IPS-NIHi7 (cell line): ENCODE data around the gene DOCK11.
"Not testable (repeated sequence)": the region's sequence is repeated elsewhere in the genome, so short reads cannot be mapped to it uniquely, and the experiment has no call there.

Experiments
- DNase-seq: peaks from one replicate; pipeline ENCODE4 v3.0.0; 2012; ENCODE audit warnings: mixed read lengths; ENCODE audit errors: extremely low spot score

The DOCK11 gene

DNA sequence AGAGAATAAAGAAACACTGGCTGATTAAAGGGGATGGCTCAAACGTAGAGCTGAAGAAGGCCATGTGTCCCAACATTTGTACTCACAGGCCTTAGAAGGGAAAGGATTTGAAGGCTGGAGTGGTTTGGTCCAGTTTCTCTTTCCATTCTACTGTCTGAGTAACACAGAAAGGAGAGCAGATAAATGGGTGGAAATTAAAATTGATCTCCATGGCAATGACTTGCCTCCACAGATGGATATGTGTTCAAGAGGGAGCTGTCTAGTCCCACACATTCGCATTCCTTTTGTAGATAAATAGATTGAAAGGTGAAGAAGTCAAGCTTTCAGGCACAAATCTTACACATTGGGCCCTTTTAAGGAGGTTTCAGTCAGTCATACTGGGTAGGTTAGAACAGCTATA lies 74.6 kb downstream of the DOCK11 start:
- DNase-seq, result no peak

DNA sequence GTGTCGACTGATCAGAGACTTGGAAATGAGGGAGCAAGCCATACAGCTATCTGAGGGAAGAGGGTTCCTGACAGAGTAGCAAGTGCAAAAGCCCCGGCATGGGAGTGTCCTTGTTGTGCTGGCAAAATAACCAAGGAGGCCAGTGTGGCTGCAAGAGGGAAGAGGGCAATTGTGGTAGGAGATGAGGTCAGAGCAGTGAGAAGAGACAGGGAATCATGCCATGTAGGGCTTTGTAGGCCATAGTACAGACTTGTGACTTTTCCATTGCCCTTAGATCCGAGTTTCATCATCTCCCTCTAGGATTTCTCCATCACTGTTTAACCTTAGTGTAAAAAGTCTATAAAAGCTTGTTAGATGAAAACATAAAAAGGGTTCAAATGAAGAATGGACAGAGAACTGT lies 76.2 kb downstream of the DOCK11 start:
- no peak for DNase-seq

DNA sequence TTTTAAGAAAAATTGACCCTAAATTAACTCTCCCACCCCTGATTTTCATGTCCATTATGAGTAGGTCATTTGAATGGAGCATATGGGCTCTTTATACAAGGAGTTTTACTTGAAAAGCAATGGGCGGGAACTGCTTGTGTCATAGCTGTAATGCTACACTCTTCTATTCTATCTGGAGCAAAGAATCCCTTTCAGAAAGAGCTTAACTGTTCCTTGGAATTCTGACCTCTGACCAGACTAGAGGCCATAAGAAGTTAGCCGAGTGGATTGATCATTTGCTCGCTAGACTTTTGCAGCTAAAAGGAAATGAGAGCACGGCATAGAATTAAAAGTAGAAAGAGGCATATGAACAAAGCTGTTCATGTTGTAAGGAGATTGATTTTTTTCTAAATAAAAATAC lies 79.1 kb downstream of the DOCK11 start:
- no peak for DNase-seq

DNA sequence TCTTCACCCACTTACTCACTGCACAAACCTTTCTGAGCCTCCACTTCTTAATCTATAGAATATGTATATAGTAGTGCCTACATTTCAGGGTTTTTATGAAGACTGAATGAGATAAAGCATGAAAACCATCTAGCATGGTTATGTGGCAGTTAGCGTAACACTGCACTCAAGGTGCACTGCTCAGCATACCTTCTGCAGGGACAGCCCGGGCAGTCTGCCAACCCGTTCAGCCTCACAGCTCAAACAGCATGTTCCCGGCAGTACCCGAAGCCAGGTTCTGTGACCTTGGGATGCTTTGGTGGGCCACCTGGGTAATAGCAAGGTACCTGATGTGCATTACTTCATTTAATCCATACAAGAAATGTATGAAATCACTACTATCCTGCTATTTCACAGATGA lies 81.4 kb downstream of the DOCK11 start:
- no peak for DNase-seq

DNA sequence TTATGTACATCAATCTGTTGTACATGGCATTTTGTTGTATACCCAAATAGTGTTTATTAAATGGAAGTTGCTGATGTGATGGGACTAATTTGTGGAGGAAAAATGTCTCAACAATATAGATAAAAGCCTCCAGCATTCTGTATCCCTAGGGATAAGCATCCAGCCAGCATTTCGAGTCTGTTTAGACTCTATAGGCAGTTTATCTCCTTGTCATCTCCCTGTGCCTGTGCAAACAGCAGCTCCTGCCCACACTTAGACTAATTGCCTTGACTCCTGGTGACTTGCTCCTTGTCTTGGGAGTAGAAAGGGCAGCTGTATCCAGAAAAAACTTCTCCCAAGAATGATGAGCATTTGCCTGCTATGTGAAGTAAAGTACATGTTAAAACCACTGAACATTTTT lies 83.8 kb downstream of the DOCK11 start:
- DNase-seq, result no peak

DNA sequence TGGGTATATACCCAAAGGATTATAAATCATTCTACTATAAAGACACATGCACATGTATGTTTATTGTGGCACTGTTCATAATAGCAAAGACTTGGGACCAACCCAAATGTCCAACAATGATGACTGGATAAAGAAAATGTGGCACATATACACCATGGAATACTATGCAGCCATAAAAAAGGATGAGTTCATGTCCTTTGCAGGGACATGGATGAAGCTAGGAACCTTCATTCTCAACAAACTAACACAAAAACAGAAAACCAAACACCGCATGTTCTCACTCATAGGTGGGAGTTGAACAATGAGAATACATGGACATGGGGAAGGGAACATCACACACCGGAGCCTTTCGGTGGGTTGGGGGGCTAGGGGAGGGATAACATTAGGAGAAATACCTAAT lies 87.3 kb downstream of the DOCK11 start:
- not testable (repeated sequence) for DNase-seq

DNA sequence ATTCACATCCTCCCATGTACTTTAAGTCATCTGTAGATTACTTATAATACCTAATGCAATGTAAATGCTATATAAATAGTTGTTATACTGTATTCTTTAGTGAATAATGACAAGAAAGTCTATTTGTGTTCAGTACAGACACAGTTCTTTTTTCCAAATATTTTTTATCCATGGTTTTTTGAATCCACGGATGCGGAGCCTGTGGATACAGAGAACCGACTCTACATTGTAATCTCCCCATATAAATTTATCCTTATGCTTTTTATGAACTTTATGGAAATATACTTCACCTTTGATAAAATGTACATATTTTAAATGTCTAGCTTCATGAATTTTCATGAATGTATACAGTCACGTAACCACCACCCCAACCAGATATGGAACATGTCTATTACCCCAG lies 88.2 kb downstream of the DOCK11 start:
- DNase-seq, result no peak

DNA sequence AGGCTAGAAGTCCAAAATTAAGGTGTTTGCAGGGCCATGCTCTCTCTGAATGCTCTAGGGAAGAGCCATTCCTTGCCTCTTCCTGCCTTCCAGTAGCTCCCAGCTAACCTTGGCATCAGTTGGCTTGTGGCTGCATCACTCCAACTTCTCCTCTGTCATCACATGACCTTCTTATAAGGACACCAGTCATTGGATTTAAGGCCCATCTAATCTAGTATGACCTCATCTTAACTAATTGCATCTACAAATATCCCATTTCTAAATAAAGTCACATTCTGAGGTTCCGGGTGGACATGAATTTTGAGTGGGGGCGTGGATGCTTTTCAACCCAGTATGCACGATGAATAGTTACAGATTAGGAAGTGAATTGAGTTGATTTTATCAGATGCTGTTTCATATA lies 89.7 kb downstream of the DOCK11 start:
- DNase-seq, result no peak

DNA sequence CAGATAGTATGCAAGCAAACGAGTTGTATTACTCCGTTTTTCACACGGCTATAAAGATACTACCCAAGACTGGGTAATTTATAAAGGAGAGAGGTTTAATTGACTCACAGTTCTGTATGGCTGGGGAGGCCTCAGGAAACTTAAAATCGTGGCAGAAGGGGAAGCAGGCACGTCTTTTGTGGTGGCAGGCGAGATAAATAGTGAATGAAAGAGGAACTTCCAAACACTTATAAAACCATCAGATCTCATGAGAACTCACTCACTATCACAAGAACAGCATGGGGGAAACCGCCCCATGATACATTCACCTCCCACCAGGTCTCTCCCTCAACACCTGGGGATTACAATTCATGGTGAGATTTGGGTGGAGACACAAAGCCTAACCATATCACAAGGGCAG lies 90.6 kb downstream of the DOCK11 start:
- DNase-seq, result not testable (repeated sequence)

DNA sequence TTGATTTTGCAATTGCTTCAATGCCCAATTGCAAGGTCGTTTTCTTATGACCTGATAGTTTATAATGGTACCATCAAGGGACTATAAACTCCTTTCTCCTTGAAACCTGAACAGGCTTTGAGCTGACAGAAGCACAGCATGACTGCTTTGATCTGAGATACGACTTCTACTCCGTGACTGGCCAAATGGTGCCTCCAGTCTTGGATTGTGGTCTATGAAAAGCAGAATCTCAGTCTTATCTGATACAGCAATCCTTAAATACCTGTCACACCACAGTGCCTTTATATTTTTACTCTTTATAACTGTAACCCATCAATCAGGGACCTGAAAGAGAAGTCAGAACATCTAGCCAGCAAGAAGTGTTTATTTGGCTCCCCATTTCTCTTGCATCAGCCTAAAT lies 93.1 kb downstream of the DOCK11 start:
- no peak for DNase-seq

DNA sequence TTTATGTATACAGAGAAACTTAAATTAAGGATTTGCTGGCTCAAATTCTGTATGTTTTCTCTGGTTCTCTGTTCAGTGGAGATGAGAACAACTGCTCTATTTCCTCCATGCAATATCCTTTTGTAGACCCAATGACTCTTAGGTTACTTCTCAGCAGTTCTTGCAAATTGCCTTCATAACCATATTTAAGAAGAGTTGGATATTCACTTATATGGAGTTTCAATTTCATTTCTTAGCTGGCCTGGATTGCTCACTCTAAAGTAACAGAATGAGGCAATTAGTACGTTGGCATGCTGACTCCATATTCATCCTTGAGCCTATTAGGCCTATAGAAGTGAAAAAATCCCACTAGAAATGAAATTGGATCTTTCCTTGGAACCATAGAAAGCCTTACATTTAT lies 93.6 kb downstream of the DOCK11 start:
- no peak for DNase-seq

DNA sequence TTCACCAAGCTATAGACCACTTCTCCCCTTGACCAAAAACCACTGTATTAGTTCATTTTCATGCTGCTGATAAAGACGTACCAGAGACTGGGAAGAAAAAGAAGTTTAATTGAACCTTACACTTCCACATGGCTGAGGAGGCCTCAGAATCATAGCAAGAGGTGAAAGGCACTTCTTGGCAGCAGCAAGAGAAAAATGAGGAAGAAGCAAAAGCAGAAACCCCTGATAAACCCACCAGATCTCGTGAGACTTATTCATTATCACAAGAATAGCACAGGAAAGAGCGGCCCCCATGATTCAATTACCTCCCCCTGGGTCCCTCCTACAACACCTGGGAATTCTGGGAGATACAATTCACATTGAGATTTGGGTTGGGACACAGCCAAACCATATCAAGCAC lies 97.8 kb downstream of the DOCK11 start:
- no peak for DNase-seq

DNA sequence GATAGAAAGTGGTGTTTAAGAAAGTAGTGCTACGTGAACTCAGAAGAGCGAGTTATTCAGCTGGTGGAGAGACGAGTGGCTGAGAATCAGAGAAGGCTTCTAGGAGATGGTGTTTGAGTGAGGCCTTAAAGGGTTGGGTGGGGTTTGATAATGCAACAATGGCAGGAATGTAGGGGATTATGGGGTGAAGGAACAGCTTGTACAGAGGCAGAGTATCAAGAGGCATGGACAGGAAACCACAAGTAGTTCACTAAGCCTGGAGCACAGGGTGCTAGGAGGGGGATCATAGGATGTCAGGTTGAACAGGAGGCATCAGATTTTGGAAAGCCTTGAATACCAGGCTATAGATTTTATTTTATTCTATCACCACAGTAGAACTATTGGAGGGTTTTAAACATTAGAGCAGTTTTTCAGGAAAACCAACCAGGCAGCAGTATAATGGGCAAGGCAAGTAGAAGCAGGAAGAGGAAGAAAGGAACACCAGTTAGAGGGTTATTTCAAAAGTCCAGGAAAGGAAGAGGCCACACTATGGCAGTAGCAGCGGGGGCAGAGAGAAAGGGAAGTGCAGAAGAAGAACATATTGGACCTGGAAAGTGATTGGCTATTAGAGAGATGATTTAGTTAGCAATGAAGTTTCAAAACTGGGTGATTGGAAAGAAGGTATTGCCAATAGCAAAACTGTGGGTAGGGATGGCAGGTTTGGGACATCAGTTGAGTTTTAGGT lies 99.2 kb downstream of the DOCK11 start:
- no peak for DNase-seq

DNA sequence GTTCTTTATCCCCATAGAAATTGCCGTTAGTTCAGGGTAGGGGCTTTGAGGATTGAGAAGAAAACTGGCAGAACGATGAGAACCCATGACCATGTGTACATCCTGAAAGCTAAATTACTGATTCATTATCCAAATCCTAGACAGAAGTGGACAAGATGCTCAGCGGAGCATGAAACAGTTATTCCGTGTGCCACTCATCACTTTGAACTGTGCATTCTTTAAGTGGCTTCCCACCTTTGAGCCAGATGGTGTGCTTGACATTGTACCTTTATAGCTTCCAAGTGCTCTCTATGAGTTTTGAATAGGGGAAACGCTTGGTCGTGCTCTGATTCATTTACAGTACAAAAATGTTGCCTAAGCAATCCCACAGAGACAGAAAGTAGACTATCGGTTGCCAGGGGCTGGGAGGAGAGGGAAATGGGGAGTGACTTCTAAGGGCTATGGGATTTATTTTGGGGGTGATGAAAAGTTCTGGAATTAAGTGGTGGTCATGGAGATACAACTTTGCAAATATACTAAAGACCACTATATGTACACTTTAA lies 100.0 kb downstream of the DOCK11 start:
- DNase-seq, result no peak

DNA sequence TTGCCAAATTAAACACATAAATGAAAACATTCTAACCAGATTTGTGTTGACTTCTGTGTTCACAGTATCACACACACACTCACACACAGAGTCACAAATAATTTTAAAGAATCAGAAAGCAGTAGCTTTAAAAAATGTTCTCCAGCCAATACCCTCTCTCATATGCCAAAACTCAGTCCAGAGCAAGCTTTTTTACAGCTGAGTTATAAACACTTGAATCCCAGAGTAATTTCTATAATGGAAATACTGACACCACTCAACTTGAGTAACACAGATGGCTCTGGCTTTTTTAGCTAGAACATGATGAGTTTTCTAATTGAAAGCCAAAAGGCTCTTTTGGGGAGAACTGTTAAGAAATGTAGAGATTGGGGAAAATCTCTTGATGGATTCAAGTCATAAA lies 100.8 kb downstream of the DOCK11 start:
- no peak for DNase-seq

DNA sequence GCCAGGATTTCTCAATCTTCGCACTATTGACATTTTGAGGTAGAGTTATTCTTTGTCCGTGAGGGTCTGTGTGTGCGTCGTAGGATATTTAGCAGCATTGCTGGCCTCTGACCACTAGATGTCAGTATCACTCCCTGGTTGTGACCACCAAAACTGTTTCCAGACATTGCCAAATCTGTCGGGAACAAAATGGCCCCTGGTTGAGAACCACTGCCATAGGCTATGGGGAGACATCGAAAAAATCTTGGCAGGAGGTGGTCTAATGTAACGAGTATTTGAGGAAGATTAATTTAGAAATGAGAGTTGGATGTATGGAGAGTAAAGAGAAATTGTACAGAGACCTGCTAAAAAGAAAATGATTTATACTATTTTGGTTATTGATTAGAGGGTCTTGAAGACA lies 108.4 kb downstream of the DOCK11 start:
- peak; percentile 72 for DNase-seq

DNA sequence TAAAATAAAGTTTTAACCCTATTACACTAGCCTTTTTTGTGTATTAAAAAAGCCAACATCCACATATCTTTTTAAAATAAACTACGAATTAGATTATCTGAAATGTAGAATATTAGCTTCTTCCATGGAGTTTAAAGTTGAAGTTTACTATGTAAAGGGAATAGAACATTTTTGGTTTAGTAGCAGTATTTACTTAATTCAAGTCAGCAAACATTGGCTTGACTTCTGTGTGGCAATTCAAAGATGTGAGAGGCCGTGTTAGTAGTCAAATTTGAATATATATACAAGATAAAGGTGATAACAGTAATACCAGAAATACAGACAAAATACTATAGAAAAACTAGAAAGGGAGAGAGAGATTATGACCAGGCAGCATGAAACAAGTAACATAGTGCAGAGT lies 116.7 kb downstream of the DOCK11 start:
- DNase-seq, result no peak

DNA sequence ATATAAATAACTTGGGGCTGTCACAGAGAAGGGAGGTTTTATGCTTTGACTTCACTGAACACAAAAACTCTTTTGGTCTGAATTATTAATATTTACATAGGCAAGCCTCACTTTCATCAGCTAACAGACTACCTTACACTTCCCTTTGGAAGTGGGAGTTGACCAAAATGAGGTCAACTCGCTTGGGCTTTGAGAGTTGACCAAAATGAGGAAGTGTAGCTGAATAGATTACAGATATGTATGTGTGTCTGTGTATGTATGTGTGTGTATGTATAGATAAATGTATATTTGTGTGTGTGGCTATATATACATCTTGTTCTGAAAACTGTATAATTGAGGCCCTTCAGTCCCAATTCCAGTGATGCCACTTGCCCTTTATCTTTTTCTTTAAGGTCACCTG lies 118.5 kb downstream of the DOCK11 start:
- DNase-seq, result no peak

DNA sequence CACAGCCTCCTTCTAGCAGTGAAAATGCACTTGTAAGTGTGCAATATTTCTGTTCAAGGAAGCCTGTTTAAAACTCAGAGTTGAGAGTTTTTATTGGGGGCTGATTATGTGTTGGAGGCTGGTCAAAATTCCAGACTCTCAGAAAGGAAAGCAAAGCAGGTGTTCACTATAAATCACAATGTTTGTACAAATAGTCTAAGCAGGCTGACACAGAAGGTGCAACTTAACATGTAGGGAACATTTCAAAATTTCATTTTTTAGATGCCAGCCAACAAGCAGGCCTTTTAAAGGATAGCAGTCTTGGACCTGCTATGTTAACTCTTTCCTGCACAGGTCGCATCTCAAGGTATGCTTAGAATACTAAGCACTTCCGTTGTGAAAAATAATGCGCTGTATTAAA lies 119.5 kb downstream of the DOCK11 start:
- no peak for DNase-seq

DNA sequence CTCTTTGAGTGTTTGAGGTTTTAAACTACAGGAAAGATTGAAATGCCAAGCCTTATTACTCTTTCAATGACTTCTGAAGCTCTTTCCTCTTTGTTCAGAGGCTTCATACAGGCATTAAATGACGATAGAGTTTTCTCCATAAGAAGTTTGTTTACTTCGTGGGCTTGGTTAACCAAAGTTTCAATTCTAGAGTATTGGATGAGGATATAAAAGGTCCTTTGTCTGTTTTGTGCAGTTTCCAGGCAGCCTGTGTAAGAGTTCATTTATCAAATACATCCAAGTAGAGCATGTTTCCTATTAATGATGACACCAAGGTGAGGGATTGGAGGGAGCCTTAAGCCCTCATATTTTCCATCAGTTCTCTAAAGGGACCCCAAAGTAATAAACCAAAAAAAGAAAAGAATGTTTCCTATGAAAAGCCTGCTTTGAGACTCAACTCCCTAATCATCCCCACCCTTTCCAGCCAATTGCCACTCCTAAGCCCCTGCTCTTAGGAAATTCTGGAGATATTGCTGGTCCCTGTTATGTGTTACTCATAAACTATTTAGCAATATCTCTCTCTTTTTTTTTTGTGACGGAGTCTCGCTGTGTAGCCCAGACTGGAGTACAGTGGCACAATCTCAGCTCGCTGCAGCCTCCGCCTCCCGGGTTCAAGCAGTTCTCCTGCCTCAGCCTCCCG lies 125.6 kb downstream of the DOCK11 start:
- DNase-seq, result no peak

DNA sequence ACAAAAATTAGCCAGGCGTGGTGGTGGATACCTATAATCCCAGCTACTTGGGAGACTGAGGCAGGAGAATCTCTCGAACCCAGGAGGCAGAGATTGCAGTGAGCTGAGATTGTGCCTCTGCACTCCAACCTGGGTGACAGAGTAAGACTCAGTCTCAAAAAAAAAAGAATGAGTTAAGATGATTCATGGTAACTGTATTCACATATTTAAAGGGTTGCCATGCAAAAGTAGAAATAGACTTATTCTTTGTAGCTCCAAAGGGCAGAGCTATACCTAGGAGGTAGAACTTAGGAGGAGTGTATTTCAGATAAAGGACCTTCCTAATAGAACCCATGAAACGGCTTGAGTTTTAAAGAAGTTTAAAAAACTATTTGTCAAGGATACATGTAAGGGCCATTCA lies 127.4 kb downstream of the DOCK11 start:
- DNase-seq, result no peak

DNA sequence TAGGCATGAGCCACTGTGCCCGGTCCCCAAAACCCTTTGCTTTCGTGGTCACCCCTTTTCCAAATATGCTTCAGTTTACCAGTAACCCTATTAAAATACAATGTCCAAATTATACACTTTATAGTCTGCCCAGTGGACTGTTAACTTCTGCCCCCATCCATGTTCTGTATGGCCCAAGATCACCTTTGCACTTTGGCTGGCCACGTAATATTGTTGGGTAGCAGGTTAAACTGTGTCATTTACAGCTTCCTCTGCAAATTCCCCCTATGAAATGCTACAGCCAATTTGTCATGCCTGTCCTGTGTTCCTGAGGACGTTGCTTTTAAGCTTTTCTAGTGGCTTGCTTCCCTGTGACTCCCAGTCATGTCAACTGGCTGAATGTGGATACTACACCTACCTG lies 130.7 kb downstream of the DOCK11 start:
- DNase-seq, result no peak

DNA sequence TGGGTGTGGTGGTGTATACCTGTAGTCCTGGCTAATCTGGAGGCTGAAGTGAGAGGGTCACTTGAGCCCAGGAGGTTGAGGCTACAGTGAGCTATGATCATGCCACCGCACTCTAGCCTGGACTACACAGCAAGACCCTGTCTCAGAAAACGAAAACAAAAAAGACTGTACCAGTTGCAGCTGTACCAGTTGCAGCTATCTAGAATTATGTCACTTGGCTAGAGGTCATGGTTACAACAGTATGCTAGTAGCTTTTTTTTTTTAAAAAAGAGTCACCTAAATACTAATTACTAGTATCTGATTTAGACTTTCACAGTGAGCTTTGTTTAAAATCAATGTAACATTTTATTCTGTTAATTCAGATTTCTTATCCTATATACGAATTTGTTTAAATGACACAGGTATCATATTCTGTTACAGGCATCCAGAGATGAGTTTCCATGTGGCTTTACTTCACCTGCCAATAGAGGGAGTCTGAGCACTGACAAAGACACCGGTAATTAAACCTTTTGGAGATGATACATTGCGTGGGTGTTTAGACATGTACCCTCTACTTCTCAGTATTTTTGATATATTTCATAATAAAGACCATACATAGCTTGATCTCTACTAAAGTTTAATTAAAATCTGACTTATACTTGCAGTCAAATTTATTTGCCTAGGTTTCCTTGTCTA lies 131.6 kb downstream of the DOCK11 start:
- DNase-seq, result peak; percentile 31
